Mesendoderm (in vitro differentiated cells): ENCODE results near the gene GSAP.
A peak's percentile ranks its signal among the peaks of the same experiment; 100 is the strongest.

Source experiments
- DNase-seq: peaks from one replicate; pipeline ENCODE4 v3.0.0; 2013
- H2AK5ac ChIP-seq: 2 replicates; pipeline ENCODE4 v1.6.1; 2013; ENCODE audit warnings: low read length, inconsistent platforms
- H2BK120ac ChIP-seq: 2 replicates; pipeline ENCODE4 v1.6.1; 2013; ENCODE audit warnings: low read depth, mild to moderate bottlenecking, low read length, moderate library complexity, mixed read lengths
- H2BK15ac ChIP-seq: replicated peaks from 2 replicates; pipeline ENCODE4 v1.6.1; 2013; ENCODE audit warnings: low read depth, mild to moderate bottlenecking, moderate library complexity
- H2BK5ac ChIP-seq: 2 replicates; pipeline ENCODE4 v1.6.1; 2013; ENCODE audit warnings: low read length, inconsistent platforms
- H3K18ac ChIP-seq: 2 replicates; pipeline ENCODE4 v1.6.1; 2013; ENCODE audit warnings: mild to moderate bottlenecking, low read length, mixed read lengths
- H3K23ac ChIP-seq: one replicate; pipeline ENCODE4 v1.6.1; 2013; ENCODE audit warnings: low read length
- H3K27ac ChIP-seq: 2 replicates; pipeline ENCODE4 v1.5.1; 2013; ENCODE audit warnings: low read depth, mild to moderate bottlenecking, inconsistent platforms, low read length, moderate library complexity
- H3K27me3 ChIP-seq: 2 replicates; pipeline ENCODE4 v1.6.1; 2013; ENCODE audit warnings: low read length, control low read depth, mild to moderate bottlenecking, inconsistent platforms; ENCODE audit not compliant: insufficient read depth, poor library complexity
- H3K36me3 ChIP-seq: 2 replicates; pipeline ENCODE4 v1.6.1; 2013; ENCODE audit warnings: low read length, inconsistent platforms; ENCODE audit not compliant: control insufficient read depth, insufficient read depth
- H3K4ac ChIP-seq: one replicate; pipeline ENCODE4 v1.6.1; 2013; ENCODE audit warnings: low read depth, mild to moderate bottlenecking, low read length, moderate library complexity
- H3K4me1 ChIP-seq: 2 replicates; pipeline ENCODE4 v1.6.1; 2013; ENCODE audit warnings: low read depth, low read length, inconsistent platforms; ENCODE audit not compliant: control insufficient read depth
- H3K4me2 ChIP-seq: 2 replicates; pipeline ENCODE4 v1.6.1; 2013; ENCODE audit warnings: low read length
- H3K4me3 ChIP-seq: 2 replicates; pipeline ENCODE4 v1.5.1; 2013; ENCODE audit warnings: mild to moderate bottlenecking, low read length
- H3K56ac ChIP-seq: one replicate; pipeline ENCODE4 v1.6.1; 2013; ENCODE audit warnings: low read length
- H3K79me1 ChIP-seq: 2 replicates; pipeline ENCODE4 v1.6.1; 2013; ENCODE audit warnings: low read length, inconsistent platforms
- H3K79me2 ChIP-seq: 2 replicates; pipeline ENCODE4 v1.6.1; 2013; ENCODE audit warnings: mild to moderate bottlenecking, low read length; ENCODE audit not compliant: control insufficient read depth, insufficient read depth
- H3K9ac ChIP-seq: 2 replicates; pipeline ENCODE4 v1.6.1; 2013; ENCODE audit warnings: low read length, inconsistent platforms
- H4K5ac ChIP-seq: one replicate; pipeline ENCODE4 v1.6.1; 2013; ENCODE audit warnings: low read length
- H4K8ac ChIP-seq: one replicate; pipeline ENCODE4 v1.6.1; 2013; ENCODE audit warnings: low read depth, mild to moderate bottlenecking, control low read depth, low read length, moderate library complexity
- WGBS: extraction: QIAGEN DNeasy Blood & Tissue Kit; methylation state at CpG from one replicate; pipeline ENCODE4 v1.1.7; 2013; ENCODE audit warnings: low lambda C conversion rate, missing lambda C conversion rate; ENCODE audit not compliant: insufficient coverage; ENCODE audit errors: extremely low coverage; 5-methylcytosine and 5-hydroxymethylcytosine counted together

GSAP gene

DNA sequence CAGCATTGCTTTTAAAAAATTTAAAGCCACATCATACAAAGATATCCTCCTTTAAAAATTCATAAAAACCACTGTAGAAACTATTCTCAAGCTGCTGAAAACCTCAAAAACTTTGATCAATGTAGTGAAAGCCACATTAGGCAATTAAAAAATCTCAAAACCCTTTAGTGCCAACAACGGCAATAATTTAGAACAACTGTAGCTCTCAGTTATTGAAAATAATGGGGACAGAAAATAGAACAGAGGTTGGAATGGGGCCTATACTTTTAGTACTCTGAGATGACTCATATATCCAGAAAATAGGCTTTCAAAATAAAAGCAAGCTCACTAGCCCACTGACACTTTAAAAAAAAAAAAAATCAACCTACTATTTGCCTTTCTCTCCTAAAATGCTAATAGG lies 87.5 kb downstream of the GSAP start:
- no peak overlapping the region for H3K4me3 ChIP-seq

DNA sequence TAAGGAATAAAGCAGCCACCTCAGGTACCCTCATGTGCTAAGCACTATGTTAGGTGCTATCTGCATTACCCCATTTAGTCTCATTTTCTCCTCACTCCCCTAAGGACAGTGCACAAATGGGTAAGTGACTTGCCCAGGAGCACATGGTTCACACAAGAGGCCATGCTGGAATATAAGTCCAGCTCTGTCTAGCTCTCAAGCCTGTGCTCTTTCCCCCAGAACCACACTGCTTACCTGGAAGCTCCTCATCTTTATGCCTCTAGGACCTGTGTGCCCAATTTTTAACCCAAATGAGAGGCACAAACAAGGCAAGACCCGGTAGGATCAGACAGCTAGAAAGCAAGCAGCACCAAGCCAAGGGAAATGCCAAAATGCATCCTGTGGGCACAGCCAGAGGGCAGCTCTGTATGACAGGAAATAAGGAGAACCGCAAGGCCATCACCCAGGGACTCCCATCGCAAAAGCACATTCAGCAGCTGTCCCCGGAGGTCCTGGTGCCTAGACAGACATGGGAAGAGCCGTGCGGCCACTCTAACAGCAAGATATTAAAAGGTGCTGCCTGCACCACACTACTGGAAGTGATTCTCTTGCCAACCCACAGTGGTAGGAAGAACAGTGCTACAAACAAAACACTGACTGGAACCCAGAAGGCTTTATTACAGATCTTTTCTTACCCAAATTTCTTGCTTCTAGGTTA lies 88.1 kb downstream of the GSAP start:
- no peaks in the 10 kb centered on the region for H3K79me2 ChIP-seq
- no peak overlapping the region for H2AK5ac ChIP-seq
- H3K79me1 ChIP-seq: no peaks in the 10 kb centered on the region
- DNase-seq: no peak
- no peak overlapping the region for H2BK5ac ChIP-seq
- H3K56ac ChIP-seq: no peak overlapping the region
- no peak overlapping the region for H2BK120ac ChIP-seq
- no peak overlapping the region for H3K23ac ChIP-seq
- no peak overlapping the region for H3K4me3 ChIP-seq
- H3K4me1 ChIP-seq: no peaks in the 10 kb centered on the region
- no peaks in the 10 kb centered on the region for H3K27me3 ChIP-seq
- H3K27ac ChIP-seq: no peak overlapping the region
- no peaks in the 10 kb centered on the region for H3K36me3 ChIP-seq
- no peak overlapping the region for H3K18ac ChIP-seq
- no peak overlapping the region for H2BK15ac ChIP-seq
- H3K4ac ChIP-seq: no peak overlapping the region
- WGBS: no CpG with 5 or more reads among the region's 6 CpGs
- H4K8ac ChIP-seq: no peak overlapping the region
- H3K4me2 ChIP-seq: no peak overlapping the region
- no peak overlapping the region for H3K9ac ChIP-seq
- no peak overlapping the region for H4K5ac ChIP-seq

More for the DNA sequence above, 87.5 kb downstream of the GSAP start:
- H3K4ac ChIP-seq: no peak overlapping the region
- no peak overlapping the region for H2BK15ac ChIP-seq
- H2BK120ac ChIP-seq: no peak overlapping the region
- no peak overlapping the region for H2BK5ac ChIP-seq
- no peaks in the 10 kb centered on the region for H3K79me2 ChIP-seq
- H3K27me3 ChIP-seq: no peaks in the 10 kb centered on the region
- no peak overlapping the region for H3K18ac ChIP-seq
- H3K23ac ChIP-seq: no peak overlapping the region
- no peak for DNase-seq
- H3K56ac ChIP-seq: no peak overlapping the region
- no peaks in the 10 kb centered on the region for H3K79me1 ChIP-seq
- H3K9ac ChIP-seq: no peak overlapping the region
- H3K4me2 ChIP-seq: no peak overlapping the region
- no peak overlapping the region for H4K5ac ChIP-seq
- no peak overlapping the region for H4K8ac ChIP-seq
- H3K4me1 ChIP-seq: no peaks in the 10 kb centered on the region
- H3K36me3 ChIP-seq: no peaks in the 10 kb centered on the region
- no peak overlapping the region for H2AK5ac ChIP-seq
- no peak overlapping the region for H3K27ac ChIP-seq
- WGBS: no CpG with 5 or more reads among the region's 1 CpG

DNA sequence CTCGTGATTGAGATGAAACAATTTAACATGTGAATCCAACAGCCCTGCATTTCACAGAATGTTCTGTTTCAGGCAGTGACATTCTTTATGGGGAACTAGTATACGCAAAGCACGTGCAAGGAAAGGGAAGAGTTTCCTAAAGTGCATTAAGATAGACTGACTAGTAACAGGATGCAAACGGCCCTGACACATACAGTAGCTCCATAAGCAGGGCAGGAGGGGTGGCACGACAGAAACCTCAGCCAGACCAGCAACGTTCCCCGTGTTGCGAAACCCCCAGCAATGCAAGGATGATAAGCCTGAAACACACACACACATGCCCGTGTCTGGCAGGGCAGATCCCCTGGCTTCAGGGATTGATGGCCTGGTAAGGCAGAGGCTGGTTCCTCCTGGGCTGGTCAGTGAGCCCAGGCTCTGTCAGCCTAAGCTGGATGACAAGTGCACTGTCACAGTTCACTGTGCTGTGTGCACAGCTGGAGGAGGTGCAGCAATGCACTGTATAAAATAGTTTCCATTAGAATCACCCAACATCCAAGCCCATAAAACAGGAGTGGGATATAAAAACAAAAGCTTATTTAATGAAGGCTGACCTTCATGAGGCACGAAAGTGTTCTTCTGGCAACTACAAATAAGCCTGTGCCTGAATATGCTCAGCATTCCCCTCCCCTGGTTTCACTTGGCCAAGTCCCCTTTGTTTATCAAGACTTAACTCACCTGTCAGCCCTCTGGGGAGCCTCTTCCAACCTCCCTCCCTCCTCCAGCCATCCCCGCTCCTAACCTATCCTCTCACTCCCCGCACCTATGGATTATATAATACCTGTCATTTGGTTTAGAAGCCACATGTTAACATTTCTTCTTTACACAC lies 88.8 kb downstream of the GSAP start:
- Histone ChIP-seq H4K8ac (no peak overlapping the region), H2BK5ac (no peak overlapping the region), H3K36me3 (no peaks in the 10 kb centered on the region), H3K27me3 (no peaks in the 10 kb centered on the region), H2BK15ac (no peak overlapping the region), H2AK5ac (no peak overlapping the region), H3K79me2 (no peaks in the 10 kb centered on the region), H4K5ac (no peak overlapping the region), H3K27ac (no peak overlapping the region), H3K23ac (no peak overlapping the region), H3K4me2 (no peak overlapping the region), H3K79me1 (no peaks in the 10 kb centered on the region), H3K4me3 (no peak overlapping the region), H3K4ac (no peak overlapping the region), H3K9ac (no peak overlapping the region), H2BK120ac (no peak overlapping the region), H3K56ac (no peak overlapping the region), H3K4me1 (no peaks in the 10 kb centered on the region), H3K18ac (no peak overlapping the region)
- peak; percentile 54 for DNase-seq
- no CpG with 5 or more reads among the region's 12 CpGs for WGBS

DNA sequence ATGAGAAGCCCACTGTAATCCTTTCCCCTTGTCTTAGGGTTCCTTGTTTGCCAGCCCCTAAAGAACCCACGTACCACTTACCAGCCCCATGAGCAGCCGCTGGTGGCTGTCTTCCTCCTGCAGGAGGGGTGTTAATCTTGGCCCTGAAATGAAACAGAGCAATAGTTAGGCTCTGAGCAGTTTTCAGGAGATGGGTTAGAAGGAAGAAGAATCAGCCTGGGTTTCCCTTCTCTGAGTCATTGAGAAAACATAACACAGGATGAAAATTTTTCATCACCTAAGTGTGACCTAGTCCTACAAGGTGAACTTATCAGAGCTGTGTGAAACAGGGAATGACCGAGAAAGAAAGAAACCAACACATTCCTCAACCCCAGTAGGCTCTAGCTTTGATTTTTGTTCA lies 90.0 kb downstream of the GSAP start:
- Histone ChIP-seq H3K79me2 (no peaks in the 10 kb centered on the region), H2BK120ac (no peak overlapping the region), H3K23ac (no peak overlapping the region), H3K36me3 (no peaks in the 10 kb centered on the region), H2BK5ac (no peak overlapping the region), H3K9ac (no peak overlapping the region), H4K8ac (no peak overlapping the region), H3K4me3 (no peak overlapping the region), H4K5ac (no peak overlapping the region), H2BK15ac (no peak overlapping the region), H3K4me2 (no peak overlapping the region), H2AK5ac (no peak overlapping the region), H3K18ac (no peak overlapping the region), H3K27ac (no peak overlapping the region), H3K79me1 (no peaks in the 10 kb centered on the region), H3K4ac (no peak overlapping the region), H3K56ac (no peak overlapping the region), H3K4me1 (no peaks in the 10 kb centered on the region), H3K27me3 (no peaks in the 10 kb centered on the region)
- WGBS: no CpG with 5 or more reads among the region's 3 CpGs
- no peak for DNase-seq

- Histone ChIP-seq H3K79me1 (no peaks in the 10 kb centered on the region), H3K4me2 (no peak overlapping the region), H3K4me3 (no peak overlapping the region)
Measured at GRCh38 chr7:77321300-77321699, 94.8 kb downstream of the GSAP start.

More at GRCh38 chr7:77321300-77321699, 94.8 kb downstream of the GSAP start:
- H3K56ac ChIP-seq: no peak overlapping the region
- H3K27ac ChIP-seq: no peak overlapping the region
- H2BK15ac ChIP-seq: no peak overlapping the region
- no peaks in the 10 kb centered on the region for H3K27me3 ChIP-seq
- H3K23ac ChIP-seq: no peak overlapping the region
- no peak for DNase-seq
- H3K4ac ChIP-seq: no peak overlapping the region
- no peak overlapping the region for H4K5ac ChIP-seq
- no peak overlapping the region for H4K8ac ChIP-seq
- no peak overlapping the region for H2BK120ac ChIP-seq
- no peak overlapping the region for H2AK5ac ChIP-seq
- H3K9ac ChIP-seq: no peak overlapping the region
- no CpG with 5 or more reads among the region's 2 CpGs for WGBS
- H3K79me2 ChIP-seq: no peaks in the 10 kb centered on the region
- H2BK5ac ChIP-seq: no peak overlapping the region
- no peaks in the 10 kb centered on the region for H3K36me3 ChIP-seq
- H3K18ac ChIP-seq: no peak overlapping the region
- no peaks in the 10 kb centered on the region for H3K4me1 ChIP-seq
